HG03521 (cell line): Measurements from ENCODE around the gene EXOC2.

Experiments used
- ATAC-seq: cut with Tn5 transposase; IDR thresholded peaks from one replicate; pipeline ENCODE4 v1.9.1; 2021; ENCODE audit warnings: mild to moderate bottlenecking, moderate library complexity; ENCODE audit not compliant: unreplicated experiment

Gene EXOC2

DNA sequence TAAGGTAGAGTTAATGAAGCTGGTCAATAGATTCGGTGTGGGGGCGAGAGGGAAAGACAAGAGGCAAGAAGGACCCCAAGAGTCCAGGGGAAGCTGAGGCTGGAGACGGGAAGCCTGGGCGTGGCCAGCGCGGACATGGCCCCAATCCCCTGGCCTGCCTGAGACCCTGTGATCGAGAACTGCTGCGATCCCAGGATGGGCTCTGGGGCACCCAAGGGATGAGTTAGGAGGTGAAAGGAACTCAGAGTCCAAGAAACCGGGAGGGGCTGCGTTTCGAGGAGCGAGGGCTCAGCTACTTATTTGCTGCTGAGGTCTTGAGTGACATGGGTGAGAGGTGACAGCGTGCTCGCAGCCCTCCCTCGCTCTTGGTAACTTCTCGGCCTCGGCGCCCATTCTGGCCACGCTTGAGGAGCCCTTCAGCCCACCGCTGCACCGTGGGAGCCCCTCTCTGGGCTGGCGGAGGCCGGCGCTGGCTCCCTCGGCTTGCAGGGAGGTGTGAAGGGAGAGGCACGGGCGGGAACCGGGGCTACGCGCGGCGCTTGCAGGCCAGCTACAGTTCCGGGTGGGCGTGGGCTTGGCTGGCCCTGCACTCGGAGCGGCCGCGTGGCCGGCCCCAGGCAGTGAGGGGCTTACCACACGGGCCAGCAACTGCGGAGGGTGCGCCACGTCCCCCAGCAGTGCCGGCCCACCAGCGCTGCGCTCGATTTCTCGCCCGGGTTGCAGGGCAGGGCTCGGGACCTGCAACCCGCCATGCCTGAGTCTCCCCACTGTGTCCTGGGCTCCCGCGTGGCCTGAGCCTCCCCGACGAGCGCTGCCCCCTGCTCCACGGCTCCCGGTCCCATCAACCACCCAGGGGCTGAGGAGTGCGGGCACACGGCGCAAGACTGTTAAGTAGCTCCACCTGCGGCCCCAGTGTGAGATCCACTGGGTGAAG is 243.2 kb downstream of the EXOC2 start:
- no peak for ATAC-seq

DNA sequence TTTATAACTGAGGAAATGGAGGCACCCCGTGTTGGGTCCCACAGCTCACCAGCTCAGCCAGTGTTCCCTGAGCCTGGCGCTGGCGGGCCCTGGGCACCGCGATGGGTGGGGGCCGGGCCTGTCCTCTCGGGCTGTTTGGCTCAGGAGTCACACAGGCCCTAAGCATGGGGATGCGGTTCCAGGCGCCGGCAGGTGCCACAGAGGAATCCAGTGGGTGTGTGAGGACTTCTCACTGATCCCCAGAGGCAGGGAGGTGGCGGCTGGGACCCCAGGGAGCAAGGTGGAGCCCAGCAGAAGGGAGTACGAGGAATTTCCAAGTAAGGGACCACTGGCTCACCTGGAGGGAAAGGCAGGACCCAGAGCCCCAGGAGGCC is 243.9 kb downstream of the EXOC2 start:
- no peak for ATAC-seq

DNA sequence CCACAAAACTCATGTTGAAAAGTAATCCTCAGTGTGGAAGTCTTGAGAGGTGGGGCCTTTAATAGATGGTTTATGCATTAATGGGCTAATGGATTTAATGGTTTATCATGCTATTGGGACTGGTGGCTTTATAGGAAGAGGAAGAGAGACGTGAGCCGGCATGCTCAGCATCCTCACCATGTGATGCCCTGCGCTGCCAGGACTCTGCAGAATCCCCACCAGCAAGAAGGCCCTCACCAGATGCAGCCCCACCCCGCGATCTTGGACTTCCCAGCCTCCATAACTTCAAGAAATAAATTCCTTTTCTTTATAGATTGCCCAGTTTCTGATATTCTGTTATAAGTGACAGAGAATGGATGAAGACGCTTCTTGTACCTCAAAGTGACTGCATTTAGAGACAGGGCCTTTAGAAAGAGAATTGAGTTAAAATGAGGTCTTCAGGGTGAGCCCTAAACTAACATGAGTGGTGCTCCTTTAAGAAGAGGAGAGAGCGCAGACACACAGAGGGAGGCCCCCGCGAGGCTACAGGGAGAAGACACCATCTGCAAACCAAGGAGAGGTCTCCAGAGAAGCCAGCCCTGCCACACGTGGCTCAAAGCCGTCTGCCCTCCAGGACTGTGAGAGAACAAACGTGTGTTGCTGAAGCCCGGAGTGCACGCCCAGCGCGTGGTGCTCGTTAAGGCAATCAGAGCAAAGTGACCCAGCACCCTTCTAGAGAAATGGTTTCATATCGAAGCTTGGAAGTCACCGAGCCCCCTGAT is 244.5 kb downstream of the EXOC2 start:
- no peak for ATAC-seq

DNA sequence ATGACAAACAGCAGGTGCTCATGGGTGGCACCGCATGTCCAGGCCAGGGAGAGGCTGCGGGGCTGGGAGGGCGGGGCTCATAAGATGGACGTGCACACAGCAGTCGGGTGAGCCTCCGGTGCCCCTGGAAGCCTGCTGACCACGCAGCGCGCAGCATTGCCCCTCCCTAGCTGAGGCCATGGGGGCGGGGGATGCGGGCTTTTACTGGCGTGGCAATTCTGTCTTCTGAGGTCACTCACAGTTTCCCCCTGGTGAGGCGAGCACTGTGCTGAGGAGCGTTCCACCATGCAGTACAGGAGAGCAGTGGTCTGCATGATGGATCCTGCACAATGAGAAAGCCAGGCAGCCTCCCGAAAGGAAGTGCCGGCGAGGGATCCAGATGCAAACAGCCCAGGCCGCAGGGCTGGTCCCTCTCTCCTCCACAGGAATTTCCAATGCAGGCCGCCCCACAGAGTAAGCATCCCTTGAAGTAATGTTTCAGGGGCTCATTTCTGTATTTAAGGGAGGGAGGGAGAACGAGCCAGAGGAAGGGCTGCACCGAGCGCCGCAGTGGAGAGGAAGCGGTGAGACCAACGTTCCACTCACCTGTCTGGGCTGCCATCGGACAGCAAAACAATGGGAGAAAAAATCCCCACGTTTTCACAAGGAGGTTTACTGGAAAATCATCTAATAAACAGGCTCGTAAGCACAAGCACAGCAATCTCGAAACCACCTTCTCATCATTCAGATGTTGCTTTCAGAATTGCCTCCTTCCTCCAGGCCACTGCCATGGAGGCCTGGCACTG is 245.4 kb downstream of the EXOC2 start:
- ATAC-seq: no peak

DNA sequence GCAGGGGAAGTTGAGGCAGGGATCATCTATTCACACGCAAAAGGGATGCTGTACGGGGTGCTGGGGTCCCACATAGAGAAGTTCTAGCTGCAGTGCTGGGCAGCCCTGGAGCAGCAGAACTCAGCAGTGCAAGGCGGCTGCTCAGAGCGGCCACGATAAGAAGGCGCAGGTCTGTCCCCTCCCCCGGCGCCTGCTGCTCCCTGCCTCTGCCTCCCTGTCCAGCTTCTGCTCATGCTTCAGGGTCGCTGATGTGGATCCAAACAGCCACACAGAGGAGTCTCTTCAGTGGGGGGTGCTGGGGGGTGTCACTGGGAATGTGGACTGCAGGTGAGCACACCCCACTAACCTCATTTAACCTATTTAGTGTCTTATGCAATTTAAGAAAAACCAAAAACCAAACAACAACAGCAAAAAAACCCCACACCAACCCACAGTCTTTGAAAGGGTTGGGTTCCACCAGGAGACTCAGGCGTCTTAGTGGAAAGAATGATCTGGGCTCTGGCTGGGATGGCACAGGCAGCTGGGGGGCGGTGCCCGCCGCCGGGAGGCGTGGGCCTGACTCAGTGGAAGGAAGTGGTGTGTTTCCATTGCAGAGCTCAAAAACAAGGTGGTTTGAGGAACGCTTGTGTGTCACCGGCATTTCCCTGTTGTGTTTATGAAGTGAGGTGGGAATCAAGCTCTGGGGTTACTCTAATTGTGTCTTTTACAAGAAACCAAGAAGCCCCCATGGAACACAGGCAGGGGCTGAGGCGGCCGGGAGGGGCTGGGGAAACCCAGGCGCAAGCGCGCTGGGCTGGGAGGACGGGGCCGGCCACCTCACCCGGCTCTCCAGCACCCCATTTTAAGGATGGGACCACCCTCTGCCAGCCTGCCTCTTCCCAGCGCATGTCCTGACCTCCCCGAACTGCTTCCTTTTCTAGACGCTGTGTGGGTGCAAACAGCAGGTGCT is 246.2 kb downstream of the EXOC2 start:
- no peak for ATAC-seq

DNA sequence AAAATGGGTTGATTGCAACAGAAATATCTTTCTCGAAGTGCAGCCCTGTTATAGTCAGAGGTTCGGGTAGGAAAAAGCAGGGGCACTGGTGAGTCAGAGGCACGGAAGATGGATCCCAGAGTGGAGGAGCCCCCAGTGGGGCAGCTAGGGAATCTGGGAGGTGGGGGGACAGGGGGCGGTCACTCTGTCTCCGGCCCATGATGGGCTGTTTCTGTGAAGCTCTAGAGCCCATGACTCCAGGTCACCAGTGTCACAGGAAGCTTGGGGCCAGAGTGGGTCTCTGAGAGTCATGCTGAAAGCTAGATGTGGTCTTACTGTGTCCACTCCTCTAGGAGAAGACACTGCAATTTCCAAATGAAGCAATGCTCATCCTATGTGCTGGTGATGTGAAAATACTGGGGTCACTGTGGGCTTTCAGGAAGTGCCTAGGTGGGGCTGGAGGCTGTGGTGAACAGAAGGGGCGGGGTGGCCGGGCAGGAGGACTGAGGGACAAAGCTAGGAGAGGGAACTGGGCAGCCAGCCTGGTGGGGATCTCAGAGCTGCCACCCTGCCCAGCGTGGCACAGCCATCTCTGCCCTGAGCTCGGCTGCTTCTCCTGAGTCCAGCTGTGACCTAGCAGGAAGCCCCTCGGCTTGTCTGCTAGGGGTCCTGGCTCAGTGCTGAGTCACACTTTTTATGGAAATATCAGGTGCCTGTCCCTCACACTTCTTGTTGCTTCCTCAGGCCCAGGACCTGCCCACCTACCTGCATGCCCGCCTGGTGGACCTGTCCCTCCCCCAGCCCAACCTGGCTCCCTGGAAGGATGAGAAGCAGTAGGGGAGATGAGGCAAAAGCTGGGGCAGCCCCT is 247.1 kb downstream of the EXOC2 start:
- ATAC-seq: no peak

DNA sequence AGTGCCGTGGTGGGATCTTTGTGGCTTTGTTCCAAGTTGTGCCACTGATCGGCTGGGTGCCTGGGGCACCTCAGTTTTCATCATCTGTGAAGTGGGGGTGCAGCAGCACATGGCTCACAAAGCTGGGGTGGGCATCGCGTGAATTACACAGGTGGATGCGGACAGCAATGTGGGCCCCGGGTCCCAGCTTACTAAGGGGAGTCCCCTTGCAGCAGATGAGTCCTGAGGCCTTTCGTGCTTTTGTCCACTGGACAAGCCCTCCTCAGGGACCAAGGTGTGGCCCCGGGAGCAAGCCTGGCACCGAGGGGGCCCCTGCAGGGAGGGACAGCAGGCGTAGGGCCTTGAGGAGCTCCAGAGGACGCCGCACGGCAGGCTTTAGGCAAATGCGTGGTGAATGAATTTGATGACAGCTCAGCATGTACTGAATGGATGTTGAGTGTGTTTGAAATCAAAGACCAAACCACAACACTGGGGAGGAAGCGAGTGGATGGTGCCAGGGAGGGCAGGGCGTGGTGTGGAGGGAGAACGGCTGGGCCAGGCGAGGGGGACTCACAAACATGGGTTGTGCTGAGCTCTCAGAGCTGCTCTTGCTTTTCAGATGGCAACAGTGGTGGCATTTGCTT is 248.2 kb downstream of the EXOC2 start:
- ATAC-seq: no peak

DNA sequence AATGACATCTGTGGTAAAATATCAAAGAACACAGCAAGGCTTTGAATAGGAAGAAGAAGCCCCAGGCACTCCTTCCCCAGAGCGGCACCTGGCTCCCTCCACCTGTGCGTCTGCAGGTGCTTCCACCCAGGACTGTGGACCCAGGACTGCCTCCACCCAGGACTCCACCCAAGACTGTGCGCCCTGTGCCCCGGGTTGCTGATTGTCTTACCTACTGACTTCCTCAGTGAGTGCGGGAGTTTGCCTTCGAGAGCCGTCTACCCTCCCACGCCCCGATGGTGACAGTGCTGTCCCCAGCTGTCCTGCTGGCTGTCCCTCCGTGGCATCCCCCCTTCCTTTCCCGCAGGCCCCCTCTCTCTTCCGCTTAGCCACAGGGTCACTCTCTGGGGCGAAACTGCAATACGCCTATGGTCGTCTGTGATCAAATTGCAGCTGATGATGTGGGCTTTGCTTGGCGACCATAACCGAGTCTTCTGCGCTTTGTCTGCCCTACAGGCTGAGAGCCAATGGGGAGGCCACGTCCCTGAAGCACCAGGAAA is 249.2 kb downstream of the EXOC2 start:
- ATAC-seq: no peak

DNA sequence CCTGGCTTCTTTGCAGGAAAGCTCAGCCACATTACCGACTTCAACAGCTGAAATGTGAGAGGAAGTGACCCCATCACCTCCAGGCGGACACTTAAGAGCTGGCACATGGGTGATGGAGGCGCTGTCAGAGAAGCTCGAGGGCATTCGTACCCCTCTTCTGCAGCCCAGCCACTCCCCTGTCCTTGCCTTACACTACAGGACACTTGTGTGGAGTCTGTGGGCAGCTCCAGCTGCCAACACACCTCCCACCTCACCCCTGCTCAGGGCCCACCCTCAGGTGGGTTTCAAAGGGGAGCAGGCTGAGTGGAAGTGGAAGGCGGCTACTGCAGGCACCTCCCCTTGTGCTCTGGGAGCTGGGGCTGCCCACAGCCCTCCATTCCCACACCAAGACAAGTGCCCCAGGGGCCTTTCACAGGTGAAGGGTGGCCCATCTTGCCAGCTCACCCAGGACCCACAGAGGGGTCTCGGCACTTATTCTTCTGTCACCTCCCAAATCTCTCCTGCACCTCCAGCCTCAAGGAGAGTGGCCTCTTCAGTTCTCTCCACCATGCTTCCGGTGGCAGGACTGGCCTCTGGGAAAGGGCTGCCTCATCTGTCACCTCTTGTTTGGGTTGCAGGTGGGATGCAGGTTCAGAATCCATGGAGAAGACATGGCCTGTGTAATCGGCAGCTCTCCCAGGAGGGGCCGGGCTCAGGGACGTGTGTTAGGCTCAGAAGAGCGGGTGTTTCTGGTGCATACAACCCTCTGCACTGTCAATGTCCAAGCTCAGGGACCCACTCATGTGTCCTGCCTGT is 251.6 kb downstream of the EXOC2 start:
- ATAC-seq: no peak

DNA sequence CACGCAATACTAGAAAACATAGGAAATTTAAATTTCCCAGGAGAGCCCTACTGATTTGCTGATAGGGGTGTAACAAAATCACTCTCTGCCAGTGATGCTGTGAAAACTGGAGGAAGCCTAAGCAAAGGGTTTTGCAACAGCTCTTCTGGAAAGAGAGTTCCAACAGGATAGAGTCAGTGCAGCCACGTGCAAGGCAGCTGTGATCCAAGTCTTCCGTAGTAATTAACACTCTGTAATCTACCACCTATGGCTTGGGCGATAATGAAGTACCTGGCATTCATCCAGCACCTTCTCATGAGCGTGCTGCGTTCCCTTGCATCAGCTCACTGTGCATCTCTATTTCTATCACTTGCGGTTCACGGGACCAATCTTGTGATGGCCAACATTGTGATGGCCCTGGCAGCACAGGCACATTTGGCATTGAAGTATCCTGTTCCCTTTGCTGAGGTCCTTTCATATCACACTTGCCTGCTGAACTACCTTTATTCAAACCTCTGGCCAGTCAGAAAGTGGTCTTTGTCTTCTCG is 253.2 kb downstream of the EXOC2 start:
- no peak for ATAC-seq

DNA sequence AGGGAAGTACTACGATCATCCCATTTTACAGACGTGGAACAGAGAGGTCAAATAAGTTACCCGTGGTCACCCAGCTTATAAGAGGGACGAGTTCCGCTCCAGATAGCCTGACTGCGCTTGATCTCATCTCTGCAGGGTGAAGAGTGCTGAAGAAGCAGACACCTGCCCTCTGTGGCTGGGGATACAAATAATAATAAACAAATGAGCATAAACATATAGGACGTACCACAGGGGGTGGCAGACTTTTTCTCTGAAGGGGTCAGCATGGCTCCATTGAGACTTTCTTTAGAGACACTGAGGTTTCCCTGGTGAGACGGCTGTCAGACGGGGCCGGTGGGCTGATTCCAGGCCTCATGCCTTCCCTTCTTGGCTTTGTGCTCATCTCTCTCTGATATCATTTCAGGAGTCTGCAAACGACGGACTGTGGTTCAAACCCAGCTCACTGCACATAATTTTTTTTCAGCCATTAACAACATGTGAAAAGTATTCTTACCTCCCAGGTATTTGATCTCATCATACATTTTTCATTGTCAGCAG is 254.2 kb downstream of the EXOC2 start:
- no peak for ATAC-seq

DNA sequence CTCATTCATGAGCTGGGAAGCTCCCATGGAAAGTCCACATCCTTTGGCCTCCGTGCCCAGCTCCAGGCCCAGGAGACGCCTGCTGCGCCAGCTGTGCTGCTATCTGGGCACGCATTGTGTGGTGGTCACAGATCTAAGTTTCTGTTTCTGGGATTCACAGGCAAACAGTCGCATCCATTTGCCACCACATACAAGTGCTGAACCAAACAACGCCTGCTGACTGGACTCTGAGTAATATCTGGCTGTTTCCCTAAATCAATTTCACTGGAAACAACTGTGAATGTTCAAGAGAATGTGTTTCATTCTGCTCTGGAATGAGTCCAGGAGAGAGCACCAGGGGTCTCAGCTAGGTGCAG is 255.9 kb downstream of the EXOC2 start:
- no peak for ATAC-seq

DNA sequence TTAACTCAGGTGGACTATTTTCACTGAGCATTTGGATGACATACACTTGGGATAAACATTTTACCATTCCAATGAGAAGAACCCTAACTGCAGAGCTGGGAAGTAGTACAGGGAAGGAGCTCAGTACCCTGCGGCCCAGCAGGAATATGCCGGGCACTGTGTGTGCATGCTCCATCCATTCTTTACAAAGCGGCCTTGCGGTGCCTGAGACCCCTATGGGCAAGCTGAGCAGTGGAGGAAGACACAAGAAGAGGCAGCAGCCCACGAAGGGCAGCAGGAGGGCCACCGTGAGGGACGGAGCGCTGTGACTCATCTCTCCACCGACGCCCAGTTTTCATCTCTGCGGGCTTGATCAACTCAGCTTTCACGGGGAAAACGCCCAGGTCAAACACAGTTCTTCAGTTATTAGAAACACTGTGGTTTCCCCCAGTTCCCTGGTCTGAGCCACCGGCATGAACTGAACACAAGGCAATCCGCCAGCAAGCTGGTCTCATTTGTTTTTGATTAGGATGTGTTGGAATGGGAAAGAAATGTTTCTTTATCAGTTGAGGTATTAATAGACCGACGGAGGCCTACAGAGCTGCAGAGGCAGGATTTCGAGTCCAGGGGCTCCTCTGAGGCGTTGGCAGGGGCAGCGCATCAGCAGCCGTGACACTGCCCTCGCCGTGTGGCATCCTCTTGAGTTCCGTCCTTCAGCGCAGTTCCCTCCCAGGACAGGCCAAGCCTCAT is 256.5 kb downstream of the EXOC2 start:
- ATAC-seq: no peak

DNA sequence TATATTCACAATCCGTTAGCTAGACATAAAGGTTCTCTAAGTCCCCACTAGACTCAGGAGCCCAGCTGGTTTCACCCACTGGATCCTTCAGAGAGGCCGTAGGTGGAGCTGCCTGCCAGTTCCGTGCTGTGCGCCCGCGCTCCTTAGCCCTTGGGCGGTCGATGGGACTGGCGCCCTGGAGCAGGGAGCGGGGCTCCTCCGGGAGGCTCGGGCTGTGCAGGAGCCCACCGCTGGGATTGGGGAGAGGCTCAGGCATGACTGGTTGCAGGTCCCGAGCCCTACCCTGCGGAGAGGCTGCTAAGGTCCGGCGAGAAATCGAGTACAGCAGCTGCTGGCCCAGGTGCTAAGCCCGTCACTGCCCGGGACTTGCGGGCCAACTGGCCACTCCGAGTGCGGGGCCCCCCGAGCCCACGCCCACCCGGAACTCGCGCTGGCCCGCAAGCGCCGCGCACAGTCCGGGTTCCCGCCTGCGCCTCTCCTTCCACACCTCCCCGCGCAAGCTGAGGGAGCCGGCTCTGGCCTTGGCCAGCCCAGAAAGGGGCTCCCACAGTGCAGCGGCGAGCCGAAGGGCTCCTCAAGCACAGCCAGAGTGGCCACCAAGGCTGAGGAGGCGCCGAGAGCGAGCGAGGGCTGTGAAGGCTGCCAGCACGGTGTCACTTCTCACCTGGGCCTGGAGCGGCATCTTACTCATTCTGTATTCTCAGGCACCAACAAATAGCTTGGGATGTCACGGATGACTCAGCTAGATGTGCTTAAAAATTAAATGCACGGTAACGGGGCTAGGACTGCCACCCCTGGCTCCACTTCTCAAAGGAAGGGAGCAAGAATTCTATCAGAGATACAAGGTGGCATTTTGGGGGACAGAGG is 257.3 kb downstream of the EXOC2 start:
- no peak for ATAC-seq
